Measurements from ENCODE around the gene CDC45. TPM values are rescaled to one million over a fixed set of nuclear protein-coding genes. Genes with fewer than 3 reads are reported as not detected.

Gene CDC45
- polyA plus RNA-seq, 3 donors = 17.9 to 25.3 (median 21.0) TPM

DNA sequence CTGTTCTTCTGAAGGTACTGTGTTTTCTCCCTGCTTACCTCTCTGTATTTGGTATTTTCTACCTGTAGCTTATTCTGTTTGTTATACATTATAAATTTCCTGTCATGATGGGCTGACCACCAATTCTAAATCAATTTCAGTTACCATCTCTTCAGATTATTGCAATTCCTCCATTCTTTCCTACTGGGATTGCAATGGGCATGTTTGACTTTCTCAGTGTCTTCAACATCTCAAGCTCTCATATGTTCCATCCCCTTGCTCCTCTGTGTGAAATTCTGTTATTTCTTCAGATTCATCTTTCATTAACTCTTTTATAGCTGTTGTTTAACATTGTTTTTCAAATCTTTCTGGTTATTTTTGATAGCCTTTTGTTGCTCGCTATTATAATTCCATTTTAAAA, 16.7 kb upstream of the CDC45 start:
- no peak for DNase-seq (ENCODE audit: extremely low read depth in 1 of 11, low read depth in 9 of 11, low spot score in 4 of 11)

DNA sequence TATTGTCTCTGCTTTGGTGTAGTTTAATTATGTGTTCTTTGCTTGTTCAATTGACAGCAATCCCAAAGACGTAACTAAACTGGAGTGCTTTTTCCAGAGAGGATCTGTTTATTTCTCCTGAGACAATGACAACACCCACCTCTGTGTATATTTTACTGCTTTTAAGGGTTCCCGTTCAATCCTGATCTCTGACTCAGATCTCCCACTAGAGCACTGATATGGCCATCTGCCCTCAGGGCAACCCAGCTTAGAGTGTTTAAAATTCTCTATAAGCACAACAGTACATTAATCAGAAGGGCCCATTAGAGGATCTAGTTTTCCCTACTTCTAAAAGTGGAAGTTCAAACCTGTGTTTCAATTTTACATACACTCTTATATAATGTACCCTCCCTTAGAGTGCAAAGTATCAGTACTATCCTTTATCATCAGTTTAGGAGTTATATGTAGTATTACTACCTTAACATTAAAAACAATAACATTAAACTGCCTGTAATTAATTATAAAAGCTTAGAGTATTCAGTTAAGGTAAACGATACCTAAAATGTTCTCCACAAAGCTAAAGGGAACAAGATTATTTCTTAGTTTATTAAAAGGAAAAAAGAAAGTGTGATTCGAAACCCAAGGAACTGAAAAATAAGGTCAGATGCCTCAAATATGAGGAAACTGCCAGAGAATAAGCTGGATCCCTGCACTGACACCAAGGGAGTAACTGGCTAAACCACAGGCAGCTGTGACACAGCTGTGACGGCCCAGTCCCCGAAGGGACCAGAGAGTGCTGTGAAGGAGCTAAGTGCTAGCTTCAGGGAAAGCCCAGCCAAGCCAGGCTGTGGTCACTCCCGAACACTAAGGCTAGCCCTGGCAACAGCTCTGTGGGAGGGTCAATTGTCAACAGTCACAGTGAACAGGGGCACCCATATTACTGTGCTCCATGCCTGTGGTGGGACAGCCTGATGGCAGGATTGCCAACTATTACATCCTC, 15.9 kb upstream of the CDC45 start:
- no peak for DNase-seq (ENCODE audit: extremely low read depth in 1 of 11, low read depth in 9 of 11, low spot score in 4 of 11)

DNA sequence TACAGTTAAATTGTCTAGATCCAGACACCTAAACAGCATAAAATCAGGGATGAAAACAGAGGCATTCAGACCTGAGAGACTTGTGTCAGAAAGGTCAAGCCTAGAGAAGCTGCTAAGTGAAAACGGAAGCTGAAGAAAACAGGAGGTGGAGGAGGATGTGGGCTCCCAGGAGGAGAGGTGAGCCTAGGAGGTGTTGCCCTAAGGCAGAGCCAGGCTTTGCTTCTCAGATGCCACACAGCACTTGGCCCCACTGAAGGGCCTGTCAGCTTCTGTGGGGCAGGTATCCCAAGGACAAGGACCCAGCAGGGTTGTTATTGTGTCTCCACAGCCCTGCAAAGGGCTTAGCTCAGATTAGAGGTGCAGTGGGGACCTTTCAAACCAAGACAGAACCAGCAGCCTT, 15.2 kb upstream of the CDC45 start:
- DNase-seq (ENCODE audit: extremely low read depth in 1 of 11, low read depth in 9 of 11, low spot score in 4 of 11) = no peak

DNA sequence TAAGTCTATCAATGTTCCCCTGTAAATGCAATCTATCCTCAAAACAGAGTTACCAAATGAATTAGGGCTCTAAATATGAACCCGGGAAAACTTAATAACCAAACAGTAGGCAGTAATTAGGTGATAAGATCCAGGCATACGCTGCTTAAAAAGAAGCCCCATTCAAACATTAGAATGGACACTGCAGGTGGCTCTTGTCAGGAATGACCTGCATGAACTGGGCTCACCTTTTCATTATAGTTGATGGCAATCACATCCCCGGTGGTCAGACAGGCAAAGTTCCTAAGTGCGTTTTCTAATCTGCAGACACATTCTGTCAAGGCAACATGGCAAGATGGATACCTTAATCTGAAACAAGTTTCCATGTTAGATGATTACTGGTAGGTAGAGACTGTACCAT, 14.7 kb upstream of the CDC45 start:
- DNase-seq (ENCODE audit: extremely low read depth in 1 of 11, low read depth in 9 of 11, low spot score in 4 of 11) = no peak

DNA sequence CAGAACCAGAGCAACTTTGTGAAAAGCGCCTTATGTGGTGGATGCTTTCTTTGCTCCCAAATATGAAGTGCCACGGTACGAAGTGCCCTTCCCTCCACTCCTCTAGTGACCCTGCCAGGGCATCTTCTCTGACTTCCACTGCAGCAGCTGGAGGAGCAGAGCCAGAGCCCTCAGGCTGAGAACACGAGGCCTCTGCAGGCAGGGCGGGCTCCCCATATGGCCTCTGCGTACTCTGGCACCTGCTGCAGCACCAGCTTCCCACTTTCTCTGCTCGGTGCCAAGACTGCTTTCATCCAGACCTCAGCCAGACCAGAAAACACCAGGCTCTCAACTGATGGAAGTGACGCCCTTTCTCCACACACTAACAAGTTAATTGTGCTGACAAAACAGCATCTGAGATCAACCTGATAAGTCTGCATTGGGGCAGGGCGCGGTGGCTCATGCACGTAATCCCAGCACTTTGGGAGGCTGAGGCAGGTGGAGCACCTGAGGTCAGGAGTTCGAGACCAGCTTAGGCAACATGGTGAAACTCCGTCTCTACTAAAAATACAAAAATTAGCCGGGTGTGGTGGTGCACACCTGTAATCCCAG, 13.5 kb upstream of the CDC45 start:
- no peak for DNase-seq (ENCODE audit: extremely low read depth in 1 of 11, low read depth in 9 of 11, low spot score in 4 of 11)

DNA sequence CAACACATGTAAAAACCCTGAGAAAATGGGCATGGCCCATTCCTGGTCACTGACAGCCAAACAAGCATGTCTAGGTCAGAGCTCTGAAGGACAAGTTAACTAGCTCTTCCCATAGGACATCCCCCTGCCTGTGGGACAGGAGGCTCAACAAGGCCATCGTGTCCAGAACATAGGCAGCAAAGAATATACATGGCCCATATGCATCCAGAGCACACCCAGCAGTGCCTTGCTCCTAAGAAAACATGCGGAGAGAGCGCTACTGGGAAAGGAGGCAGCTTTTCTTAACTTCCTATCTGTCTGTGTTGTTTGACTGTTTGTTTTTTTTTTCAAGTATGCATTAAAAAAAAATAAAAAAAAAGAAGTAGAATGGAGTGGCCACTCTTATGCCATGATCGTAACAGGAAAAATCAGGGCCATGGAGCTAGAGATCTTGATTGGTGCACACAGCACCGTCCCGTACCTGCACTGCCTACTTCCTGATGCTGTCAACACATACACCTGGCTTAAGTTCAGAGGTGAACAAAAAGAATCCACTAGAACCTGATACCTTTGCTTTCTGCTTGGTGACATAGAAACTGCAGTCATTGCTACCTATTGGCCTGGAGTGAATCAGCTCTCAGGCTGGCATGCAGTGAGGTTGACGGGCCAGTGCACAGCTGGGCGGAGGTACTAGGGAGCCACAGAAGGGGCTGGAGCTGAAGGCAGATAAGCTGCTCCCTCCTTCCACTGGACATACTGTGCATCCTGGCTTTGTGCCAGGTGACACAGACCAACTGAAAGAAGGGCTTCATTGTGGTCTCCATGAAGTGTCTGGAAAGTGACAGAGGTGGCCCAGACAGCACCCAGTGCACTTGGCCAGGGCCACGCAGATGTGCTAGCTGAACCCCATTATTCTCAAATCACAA, 12.6 kb upstream of the CDC45 start:
- DNase-seq (ENCODE audit: extremely low read depth in 1 of 11, low read depth in 9 of 11, low spot score in 4 of 11) = no peak

DNA sequence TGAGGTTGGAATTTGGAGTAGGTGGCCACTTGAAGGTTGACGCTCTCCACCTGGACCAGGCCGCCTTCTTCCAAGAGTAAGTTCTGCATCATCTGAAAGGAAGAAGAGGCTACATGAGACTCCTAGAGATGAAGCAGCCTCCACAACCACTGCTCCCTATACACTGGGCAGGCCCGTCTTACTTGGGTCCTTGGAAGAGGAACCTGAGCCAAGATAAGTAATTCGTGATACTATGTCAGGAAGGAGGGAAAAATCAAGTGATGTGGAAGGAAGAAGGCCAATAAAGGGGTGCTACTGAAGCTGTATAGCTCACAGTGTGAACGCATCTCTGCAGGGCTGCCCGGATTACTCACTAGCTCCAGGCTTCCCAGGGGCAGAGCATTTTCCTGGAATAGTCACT, 11.8 kb upstream of the CDC45 start:
- DNase-seq (ENCODE audit: extremely low read depth in 1 of 11, low read depth in 9 of 11, low spot score in 4 of 11) = no peak

DNA sequence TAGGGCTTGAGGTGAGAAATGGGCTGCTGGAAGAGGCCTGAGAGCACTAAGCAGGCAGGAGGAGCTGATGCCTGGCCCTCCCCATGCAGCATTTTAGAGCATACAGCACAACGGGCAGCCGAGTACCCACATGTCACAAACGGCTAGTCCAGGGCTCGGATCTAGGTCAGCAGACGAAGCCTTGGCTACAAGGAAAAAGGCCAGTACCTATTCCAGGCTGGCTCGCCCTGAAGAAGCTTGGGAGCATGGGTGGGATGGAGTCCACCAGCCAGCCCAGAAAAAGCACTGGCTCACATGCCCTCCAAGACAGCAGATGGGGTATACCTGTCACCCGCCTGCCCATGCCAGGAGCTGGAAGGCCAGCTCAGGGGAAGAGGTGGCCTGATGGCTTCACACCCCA, 10.3 kb upstream of the CDC45 start:
- DNase-seq (ENCODE audit: extremely low read depth in 1 of 11, low read depth in 9 of 11, low spot score in 4 of 11) = no peak

DNA sequence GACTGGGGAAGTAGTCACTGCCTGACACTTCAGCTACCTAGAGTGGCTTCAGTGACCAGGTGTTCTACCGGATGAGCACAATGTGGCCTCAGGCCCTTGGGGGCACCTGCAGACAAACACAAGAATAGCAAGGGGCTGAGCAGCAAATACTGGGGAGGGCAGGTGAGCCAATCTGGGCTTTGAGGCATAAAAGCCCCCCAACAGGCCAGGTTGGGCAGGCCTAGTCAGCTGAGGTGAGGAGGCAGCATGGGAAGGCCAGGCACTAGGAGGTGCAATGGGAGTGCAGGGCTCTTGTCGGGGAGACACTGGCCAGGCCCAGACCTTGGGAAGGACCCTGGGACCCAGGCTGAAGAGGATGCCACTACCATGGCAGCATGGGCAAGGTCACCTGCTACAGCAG, 9.7 kb upstream of the CDC45 start:
- no peak for DNase-seq (ENCODE audit: extremely low read depth in 1 of 11, low read depth in 9 of 11, low spot score in 4 of 11)

DNA sequence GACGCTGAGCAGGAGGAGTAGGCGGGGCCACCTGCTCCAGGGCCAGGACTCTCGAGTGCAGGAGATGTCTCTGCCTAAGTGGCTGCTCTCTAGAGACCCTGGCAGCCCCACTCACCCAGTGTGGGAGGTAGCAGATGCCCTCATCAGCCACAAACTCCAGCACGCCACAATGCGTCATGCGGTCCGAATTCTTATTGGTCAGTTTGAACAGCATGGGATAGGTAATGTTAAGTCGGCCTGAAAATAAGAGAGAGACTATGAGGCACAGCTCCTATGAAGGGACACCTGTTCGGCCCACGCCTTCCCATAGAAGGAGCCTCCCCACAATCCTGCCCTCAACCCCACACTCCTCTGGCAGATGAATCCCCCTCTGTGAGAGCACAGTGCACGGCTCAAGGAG, 8.1 kb upstream of the CDC45 start:
- DNase-seq (ENCODE audit: extremely low read depth in 1 of 11, low read depth in 9 of 11, low spot score in 4 of 11) = no peak

DNA sequence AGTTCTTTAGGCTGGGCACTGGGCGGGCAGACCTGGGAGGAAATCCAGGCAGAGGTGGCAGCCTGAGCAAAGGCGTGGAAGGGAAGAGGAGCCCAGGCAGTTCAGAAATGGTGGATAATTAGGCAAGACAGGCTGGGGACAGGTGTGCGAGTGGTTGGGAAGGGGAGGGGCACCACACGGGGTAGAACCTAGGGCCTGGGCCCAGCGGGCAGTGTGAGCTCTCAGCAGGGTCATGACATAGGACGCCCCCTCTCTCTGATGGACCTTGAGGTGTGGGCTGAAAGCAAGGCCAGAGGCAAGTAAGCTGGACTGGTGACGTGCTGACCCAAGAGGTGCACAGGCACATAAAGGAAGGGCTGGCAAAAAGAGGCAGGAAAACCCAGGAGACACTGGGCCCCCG, 7.5 kb upstream of the CDC45 start:
- no peak for DNase-seq (ENCODE audit: extremely low read depth in 1 of 11, low read depth in 9 of 11, low spot score in 4 of 11)

DNA sequence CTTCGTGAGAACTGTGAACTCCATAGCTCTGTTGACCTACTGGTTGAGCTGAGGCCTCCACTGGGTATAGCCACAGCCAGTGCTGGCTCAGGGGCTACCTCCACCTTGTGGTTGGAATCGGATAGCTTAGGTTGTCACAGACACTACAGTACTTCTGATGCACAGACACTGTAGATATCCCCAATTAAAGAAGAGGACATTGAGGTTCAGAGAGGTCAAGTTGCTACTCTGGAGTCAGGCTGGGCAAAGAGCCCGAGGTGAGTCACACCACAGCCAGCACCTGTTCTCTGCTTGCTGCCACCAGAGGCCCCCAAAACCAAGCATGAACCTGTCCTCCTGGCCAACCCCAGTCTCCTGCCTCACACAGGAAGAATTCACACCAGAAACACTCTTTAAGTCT, 6.1 kb upstream of the CDC45 start:
- DNase-seq (ENCODE audit: extremely low read depth in 1 of 11, low read depth in 9 of 11, low spot score in 4 of 11) = no peak

DNA sequence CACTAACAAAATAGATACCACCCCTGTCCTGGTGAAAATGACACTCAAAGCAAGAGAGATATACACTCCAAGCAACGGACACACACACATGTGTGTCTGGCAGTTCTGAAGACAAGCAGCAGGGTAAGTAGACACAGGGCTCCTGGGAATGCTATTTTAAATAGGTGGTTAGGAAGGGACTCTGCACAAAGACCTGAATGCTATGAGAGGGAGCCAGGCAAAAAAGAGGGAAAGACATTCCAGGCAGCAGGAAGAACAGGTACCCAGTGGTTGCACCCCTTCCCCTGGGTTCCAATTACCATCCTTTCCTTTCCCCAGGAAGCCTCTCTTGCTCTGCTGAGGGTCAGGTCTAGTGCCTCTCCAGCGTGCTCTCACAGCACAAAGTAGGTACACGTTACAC, 3.7 kb upstream of the CDC45 start:
- DNase-seq (ENCODE audit: extremely low read depth in 1 of 11, low read depth in 9 of 11, low spot score in 4 of 11) = no peak

DNA sequence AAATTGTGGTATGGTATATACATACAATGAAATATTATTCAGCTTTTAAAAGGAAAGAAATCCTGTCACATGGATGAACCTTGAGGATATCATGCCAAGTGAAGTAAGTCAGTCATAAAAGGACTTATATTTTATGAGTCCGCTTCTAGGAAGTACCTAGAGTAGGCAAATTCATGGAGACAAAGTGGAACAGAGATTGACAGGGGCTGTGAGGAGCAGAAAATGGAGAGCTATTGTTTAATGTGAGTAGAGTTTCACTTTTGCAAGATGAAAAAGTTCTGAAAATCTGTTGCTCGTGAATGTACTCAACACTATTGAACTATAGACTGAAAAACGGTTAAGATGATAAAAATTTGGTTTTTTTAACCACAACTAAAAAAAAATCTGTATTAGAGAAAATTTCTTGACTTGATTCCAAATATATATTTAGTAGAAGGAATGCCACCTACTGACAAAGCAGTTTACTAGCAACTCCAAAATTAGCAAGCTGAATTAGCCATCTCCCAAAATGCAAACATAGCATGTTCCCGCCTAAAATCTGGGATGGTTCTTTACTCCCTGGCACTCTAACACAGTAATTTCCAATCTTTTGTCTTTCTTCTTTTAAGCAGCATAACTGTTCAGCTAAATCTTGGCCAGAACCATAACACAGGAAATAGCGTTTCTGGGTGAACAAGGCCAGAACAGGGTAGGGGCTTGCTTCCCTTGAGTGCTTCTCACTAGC, 2.2 kb upstream of the CDC45 start:
- DNase-seq (ENCODE audit: extremely low read depth in 1 of 11, low read depth in 9 of 11, low spot score in 4 of 11) = no peak

DNA sequence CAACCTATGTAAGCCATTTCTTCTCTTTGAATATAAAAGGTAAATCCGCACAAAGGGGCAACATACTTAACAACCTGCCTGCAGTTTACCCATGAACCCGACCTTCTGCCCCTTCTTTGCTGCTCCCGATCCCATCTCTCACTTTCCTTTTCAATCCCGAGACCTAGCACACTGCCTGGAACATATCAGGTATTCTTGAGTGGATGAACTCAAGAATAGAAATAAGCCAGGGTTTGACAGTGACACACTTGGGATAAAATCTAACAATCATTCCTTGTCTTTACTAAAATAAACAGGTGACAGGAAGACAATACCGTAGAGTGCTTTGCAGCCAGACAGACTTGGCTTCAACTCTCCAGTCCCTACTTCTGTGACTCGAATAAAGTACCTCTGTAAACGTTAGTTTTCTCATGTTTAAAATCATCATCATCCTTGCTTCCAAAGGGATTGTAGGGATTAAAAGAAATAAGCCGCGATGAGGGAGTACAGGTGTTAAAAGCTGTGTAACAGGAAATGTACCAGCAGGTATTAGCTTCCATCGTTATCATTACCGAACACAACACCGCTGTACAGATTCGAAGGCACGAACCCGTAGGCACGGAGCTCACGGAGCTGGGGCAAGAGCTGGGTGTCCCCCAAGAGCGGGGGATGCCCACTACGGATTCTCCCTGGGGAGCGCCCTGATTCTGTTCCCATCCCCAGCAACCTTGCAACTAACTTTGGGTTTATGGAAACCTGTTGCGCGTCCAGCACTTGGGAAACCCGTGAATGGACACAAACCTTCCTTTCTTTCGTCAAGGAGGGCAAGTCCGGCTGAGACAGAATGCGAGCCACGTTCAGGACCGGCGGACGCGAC, 1.4 kb upstream of the CDC45 start:
- no peak for DNase-seq (ENCODE audit: extremely low read depth in 1 of 11, low read depth in 9 of 11, low spot score in 4 of 11)

DNA sequence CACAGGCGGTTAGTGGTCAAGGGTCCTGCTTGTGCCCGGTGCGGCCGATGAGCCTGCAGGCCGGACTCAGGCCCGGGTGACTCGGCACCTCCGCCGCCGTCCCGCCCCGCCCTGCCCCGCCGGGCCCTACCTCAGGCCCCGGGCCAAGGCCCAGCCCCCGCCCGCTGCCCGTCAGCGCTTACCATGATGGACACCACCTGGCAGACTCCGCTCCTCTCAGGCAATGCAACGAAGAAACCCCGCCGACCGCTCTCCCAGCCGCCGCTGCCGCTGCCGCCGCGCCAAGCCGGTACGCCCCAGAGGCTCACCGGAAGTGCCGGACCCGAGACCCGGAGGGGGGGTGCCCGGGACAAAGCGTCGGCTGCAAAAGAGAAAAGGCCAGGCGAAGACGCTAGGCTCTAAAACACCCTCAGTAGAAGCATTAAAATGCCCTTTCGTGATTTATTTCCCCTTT, 792 bp upstream of the CDC45 start, which contains the start of gene UFD1:
Gene UFD1, minus strand, starts transcription at position 293 of the 454 bp plus-strand sequence. Its CDS starts 108 bp downstream, at position 185.
- peak in 9 of 11 donors; percentile 59 to 79 (median 72) for DNase-seq (ENCODE audit: extremely low read depth in 1 of 11, low read depth in 9 of 11, low spot score in 4 of 11)

DNA sequence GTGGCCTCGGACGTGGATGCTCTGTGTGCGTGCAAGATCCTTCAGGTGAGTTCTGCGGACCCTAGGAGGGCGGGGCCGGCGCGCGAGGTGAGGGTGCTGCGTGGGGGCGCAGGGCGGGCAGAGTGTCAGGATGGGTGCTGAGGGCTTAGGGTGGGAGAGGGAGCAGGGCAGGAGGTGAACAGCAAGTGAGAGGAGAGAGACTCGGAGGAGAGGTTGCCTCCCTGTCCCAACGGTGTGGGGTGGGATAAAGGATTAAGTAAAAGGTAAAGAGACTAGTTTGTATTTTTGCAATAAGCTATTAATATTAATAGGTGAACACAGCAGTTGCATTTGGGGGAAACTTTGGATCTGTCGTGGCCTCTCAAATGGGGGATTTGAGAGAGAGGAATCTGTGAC, 451 bp downstream of the CDC45 start:
- no peak for DNase-seq (ENCODE audit: extremely low read depth in 1 of 11, low read depth in 9 of 11, low spot score in 4 of 11)

DNA sequence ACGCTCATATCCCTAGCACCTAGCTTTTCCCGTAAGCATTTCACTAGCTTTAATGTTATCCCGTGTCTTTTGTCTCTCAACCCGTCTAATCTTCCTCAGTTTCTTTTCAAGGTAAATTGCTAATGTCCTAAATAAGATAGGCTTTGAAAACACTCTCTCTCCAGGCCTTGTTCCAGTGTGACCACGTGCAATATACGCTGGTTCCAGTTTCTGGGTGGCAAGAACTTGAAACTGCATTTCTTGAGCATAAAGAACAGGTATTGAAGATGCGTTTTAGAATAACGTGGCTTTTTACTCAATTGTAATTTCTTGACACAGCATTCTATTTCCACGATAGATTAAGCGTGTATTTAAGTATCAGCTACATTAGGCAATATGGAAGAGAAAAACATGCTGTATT, 1.1 kb downstream of the CDC45 start:
- no peak for DNase-seq (ENCODE audit: extremely low read depth in 1 of 11, low read depth in 9 of 11, low spot score in 4 of 11)

Data from renal cortex interstitium (tissue), 11 donors.